ENCODE results near the gene PLTP. TPM values are rescaled to one million over a fixed set of nuclear protein-coding genes. Genes with fewer than 3 reads are reported as not detected.

PLTP gene
- total RNA-seq, 1 donor from 2014 or later, result 96.5 TPM

- Mint-ChIP-seq H3K36me3 (peaks cover 5% of the 10 kb centered on the region), H3K4me1 (ENCODE audit: unreplicated experiment) (no peaks in the 10 kb centered on the region), H3K4me3 (no peak overlapping the region), H3K9me3 (no peaks in the 10 kb centered on the region), H3K27ac (no peak overlapping the region), H3K27me3 (no peaks in the 10 kb centered on the region)
- TF ChIP-seq, protein P1, sequence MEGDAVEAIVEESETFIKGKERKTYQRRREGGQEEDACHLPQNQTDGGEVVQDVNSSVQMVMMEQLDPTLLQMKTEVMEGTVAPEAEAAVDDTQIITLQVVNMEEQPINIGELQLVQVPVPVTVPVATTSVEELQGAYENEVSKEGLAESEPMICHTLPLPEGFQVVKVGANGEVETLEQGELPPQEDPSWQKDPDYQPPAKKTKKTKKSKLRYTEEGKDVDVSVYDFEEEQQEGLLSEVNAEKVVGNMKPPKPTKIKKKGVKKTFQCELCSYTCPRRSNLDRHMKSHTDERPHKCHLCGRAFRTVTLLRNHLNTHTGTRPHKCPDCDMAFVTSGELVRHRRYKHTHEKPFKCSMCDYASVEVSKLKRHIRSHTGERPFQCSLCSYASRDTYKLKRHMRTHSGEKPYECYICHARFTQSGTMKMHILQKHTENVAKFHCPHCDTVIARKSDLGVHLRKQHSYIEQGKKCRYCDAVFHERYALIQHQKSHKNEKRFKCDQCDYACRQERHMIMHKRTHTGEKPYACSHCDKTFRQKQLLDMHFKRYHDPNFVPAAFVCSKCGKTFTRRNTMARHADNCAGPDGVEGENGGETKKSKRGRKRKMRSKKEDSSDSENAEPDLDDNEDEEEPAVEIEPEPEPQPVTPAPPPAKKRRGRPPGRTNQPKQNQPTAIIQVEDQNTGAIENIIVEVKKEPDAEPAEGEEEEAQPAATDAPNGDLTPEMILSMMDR (conservative IDR thresholded peaks at IDR 0.05), result no peak
- DNase-seq (ENCODE audit: extremely low spot score, unreplicated experiment), result no peak
Measured at GRCh38 chr20:45945678-45946148, 33.8 kb upstream of the PLTP start.

DNA sequence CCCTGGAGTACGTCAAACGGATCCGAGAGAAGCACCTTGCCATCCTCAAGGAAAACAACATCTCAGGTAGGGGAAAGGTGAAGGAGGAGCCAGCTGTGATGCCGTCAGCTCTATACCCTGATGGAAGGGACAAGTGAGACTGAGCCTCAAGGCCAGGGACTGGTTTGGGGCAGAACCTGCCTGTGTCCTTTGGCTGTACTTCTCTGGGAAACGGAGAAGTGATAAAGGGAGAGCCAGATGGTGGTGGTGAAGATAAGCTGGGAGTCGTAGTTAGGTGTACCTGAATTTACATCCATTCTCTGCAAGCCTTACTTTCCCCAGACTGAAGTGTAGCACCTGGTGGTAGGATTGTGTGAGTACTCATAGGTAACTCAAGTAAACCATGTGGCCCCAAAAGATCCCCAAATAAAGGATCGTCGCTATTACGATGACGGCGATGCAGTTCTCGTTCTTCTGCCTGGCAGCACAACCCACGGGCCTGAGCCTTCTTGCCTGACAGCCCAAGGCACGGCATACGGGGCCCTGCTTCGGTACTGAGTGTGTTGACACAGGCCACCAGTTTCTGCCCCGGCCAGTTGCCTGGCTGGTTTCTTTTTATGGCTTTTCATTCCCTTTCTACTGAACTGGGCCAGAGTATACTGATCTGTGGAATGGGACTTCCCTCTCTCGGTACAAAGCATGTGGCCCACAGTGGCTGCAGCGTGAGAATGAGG lies 33.2 kb upstream of the PLTP start:
- no peak overlapping the region for H3K27ac Mint-ChIP-seq
- no peaks in the 10 kb centered on the region for H3K27me3 Mint-ChIP-seq
- no peaks in the 10 kb centered on the region for H3K4me1 Mint-ChIP-seq (ENCODE audit: unreplicated experiment)
- TF ChIP-seq, protein P1 (conservative IDR thresholded peaks at IDR 0.05), result no peak
- H3K9me3 Mint-ChIP-seq, result no peaks in the 10 kb centered on the region
- DNase-seq (ENCODE audit: extremely low spot score, unreplicated experiment), result no peak
- no peak overlapping the region for H3K4me3 Mint-ChIP-seq
- H3K36me3 Mint-ChIP-seq, result peaks cover 5% of the 10 kb centered on the region

GRCh38 chr20:45944151-45944964 lies 32.4 kb upstream of the PLTP start:
- Mint-ChIP-seq H3K4me3 (no peak overlapping the region), H3K9me3 (no peaks in the 10 kb centered on the region), H3K27ac (no peak overlapping the region), H3K36me3 (peaks cover 11% of the 10 kb centered on the region), H3K27me3 (no peaks in the 10 kb centered on the region), H3K4me1 (ENCODE audit: unreplicated experiment) (no peaks in the 10 kb centered on the region)
- no peak for DNase-seq (ENCODE audit: extremely low spot score, unreplicated experiment)
- TF ChIP-seq, protein P1 (conservative IDR thresholded peaks at IDR 0.05), result no peak

GRCh38 chr20:45943613-45944012 lies 31.7 kb upstream of the PLTP start:
- Mint-ChIP-seq H3K27ac (no peak overlapping the region), H3K27me3 (no peaks in the 10 kb centered on the region), H3K36me3 (peaks cover 12% of the 10 kb centered on the region), H3K4me1 (ENCODE audit: unreplicated experiment) (no peaks in the 10 kb centered on the region), H3K4me3 (no peak overlapping the region), H3K9me3 (no peaks in the 10 kb centered on the region)
- no peak for DNase-seq (ENCODE audit: extremely low spot score, unreplicated experiment)
- TF ChIP-seq, protein P1 (conservative IDR thresholded peaks at IDR 0.05), result no peak

DNA sequence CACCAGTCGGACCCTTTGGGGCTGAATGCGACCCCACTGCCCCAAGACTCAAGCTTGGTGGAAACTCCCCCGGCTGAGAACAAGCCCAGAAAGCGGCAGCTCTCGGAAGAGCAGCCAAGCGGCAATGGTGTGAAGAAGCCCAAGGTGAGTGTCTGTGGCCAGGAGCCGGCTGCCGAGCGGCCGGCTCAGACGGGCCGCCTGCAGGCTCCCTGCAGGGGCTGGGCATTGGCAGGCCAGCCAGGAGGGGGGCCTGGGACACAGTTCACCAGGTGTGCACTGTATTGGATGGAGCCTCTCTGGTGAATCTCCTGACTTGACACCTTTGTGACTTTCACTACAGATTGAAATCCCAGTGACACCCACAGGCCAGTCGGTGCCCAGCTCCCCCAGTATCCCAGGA lies 28.5 kb upstream of the PLTP start:
- Mint-ChIP-seq H3K27me3 (no peaks in the 10 kb centered on the region), H3K27ac (no peak overlapping the region), H3K9me3 (no peaks in the 10 kb centered on the region), H3K4me3 (no peak overlapping the region), H3K4me1 (ENCODE audit: unreplicated experiment) (peaks cover 3% of the 10 kb centered on the region), H3K36me3 (peaks cover 22% of the 10 kb centered on the region)
- no peak for DNase-seq (ENCODE audit: extremely low spot score, unreplicated experiment)
- TF ChIP-seq, protein P1 (conservative IDR thresholded peaks at IDR 0.05), result no peak

All from type B pancreatic cell (in vitro differentiated cells).